NCI-H2081 (cell line): Measurements from ENCODE around the gene GRAMD1A.

Experiments used
- DNase-seq, 2 experiments: peaks; one replicate each; lab custom pipeline; 2025; lab: John Stamatoyannopoulos, UW

GRAMD1A gene

DNA sequence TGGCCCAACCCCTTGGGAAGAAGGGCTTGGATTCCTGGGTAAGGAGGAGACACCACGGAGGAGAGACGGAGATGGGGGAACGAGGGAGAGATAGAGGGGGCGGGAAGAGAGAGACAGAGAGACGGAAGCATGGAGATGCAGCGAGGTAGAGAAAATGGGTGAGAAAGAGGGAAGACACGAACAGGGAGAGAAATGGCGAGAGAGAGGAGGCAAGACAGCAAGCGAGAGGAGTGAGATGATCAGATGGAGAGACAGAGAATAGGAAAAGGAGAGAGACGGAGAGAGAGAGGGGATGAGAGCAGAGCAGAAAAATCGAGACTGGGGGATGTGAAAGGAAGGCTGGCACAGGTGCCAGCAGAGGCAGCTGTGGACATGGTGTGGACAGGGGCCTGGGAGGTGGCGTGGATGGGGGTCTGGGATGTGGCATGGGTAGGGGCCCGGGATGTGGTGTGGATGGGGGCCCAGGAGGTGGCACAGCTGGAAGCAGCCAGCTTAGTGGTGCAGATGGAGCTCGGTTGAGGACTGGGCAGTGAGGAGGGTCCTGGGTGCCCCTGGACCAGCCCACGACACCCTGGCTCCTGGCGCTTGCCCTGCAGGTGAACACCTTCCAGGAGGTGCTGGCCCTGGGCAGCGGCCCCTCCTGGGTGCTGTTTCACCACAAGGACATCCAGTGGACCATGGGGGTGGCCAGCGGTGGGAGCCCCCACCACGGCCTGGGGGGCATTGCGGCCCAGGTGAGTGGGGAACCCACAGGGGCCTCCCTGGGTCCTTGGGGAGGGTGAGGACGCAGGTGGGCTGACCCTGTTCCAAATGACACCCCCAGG, 75.3 kb downstream of the GRAMD1A start:
- DNase-seq: no peak

DNA sequence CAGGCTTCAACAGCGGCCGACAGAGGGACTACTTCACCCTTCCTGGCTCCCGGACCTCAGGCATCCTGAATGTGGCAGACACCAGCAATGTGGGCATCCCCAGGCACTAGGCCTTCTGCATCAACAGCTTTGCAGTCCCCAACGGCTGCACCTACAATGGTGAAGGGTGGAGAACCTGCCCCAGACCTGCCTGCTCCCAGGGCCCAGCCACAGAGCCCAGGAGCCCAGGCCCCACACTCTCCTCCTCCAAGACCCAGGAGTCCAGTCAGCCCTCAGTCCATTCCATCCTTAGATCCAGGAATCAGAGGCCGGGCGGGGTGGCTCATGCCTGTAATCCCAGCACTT, 75.9 kb downstream of the GRAMD1A start:
- no peak for DNase-seq
